ENCODE results near the gene ZCCHC4. TPM values are rescaled to one million over a fixed set of nuclear protein-coding genes. Genes with fewer than 3 reads are reported as not detected.

The ZCCHC4 gene
- polyA plus RNA-seq, 1 donor (not counting 4 experiments of a cell fraction or from before 2014, with no cell fraction given): 10.8 TPM

- DNase-seq (ENCODE audit: low read depth, low spot score) (no peak), FAIRE-seq (no peak)
- H3K4me1 ChIP-seq (ENCODE audit: control insufficient read depth, extremely low read depth, insufficient read depth, low read length): no peaks in the 10 kb centered on the region
- no peaks in the 10 kb centered on the region for H3K36me3 ChIP-seq (ENCODE audit: control insufficient read depth in 2 of 2, extremely low read depth in 1 of 2, insufficient read depth in 2 of 2, low read length in 2 of 2)
- H3K9ac ChIP-seq (ENCODE audit: control insufficient read depth, extremely low read depth, insufficient read depth, low read length): no peak overlapping the region
- no peak for TF ChIP-seq EZH2 (IDR thresholded peaks at IDR 0.05; ENCODE audit: low read length)
- TF ChIP-seq CTCF (optimal IDR thresholded peaks at IDR 0.05 in 1 of 3, IDR thresholded peaks at IDR 0.05 in 1 of 3, conservative IDR thresholded peaks at IDR 0.05 in 1 of 3; ENCODE audit: extremely low read depth in 1 of 3, insufficient read depth in 2 of 3, low read length in 3 of 3): no peak
- H3K4me3 ChIP-seq (ENCODE audit: control insufficient read depth in 2 of 3, extremely low read depth in 1 of 3, insufficient read depth in 2 of 3, low read depth in 1 of 3, low read length in 3 of 3): no peak overlapping the region
- no peaks in the 10 kb centered on the region for H3K9me3 ChIP-seq (ENCODE audit: control insufficient read depth, low read depth, low read length)
- no peaks in the 10 kb centered on the region for H3K9me1 ChIP-seq (ENCODE audit: control insufficient read depth, extremely low read depth, insufficient read depth, low read length)
- no peak overlapping the region for H3K4me2 ChIP-seq (ENCODE audit: control insufficient read depth, extremely low read depth, insufficient read depth, low read depth, low read length)
- dilution Hi-C loops (cut with MboI; ENCODE audit: extremely low pct_ligation_motif_present, low sequenced_read_pairs): no loop called here
- H2AFZ ChIP-seq (ENCODE audit: control insufficient read depth, low read length): no peak overlapping the region
- H4K20me1 ChIP-seq (ENCODE audit: control insufficient read depth, extremely low read depth, insufficient read depth, low read length): no peaks in the 10 kb centered on the region
- no peak overlapping the region for H3K27ac ChIP-seq (ENCODE audit: control insufficient read depth, insufficient read depth, low read length)
- no peaks in the 10 kb centered on the region for H3K27me3 ChIP-seq (ENCODE audit: control insufficient read depth, extremely low read depth, insufficient read depth, low read length)
- no peaks in the 10 kb centered on the region for H3K79me2 ChIP-seq (ENCODE audit: control insufficient read depth, insufficient read depth, low read length)
Measured at GRCh38 chr4:25306518-25307057, 6.0 kb upstream of the ZCCHC4 start.

- DNase-seq (ENCODE audit: low read depth, low spot score): no peak
- no peaks in the 10 kb centered on the region for H3K27me3 ChIP-seq (ENCODE audit: control insufficient read depth, extremely low read depth, insufficient read depth, low read length)
- H2AFZ ChIP-seq (ENCODE audit: control insufficient read depth, low read length): no peak overlapping the region
- TF ChIP-seq CTCF (optimal IDR thresholded peaks at IDR 0.05 in 1 of 3, IDR thresholded peaks at IDR 0.05 in 1 of 3, conservative IDR thresholded peaks at IDR 0.05 in 1 of 3; ENCODE audit: extremely low read depth in 1 of 3, insufficient read depth in 2 of 3, low read length in 3 of 3) (no peak), EZH2 (IDR thresholded peaks at IDR 0.05; ENCODE audit: low read length) (no peak)
- no peaks in the 10 kb centered on the region for H4K20me1 ChIP-seq (ENCODE audit: control insufficient read depth, extremely low read depth, insufficient read depth, low read length)
- H3K4me1 ChIP-seq (ENCODE audit: control insufficient read depth, extremely low read depth, insufficient read depth, low read length): peaks cover 3% of the 10 kb centered on the region
- H3K4me2 ChIP-seq (ENCODE audit: control insufficient read depth, extremely low read depth, insufficient read depth, low read depth, low read length): no peak overlapping the region
- no peaks in the 10 kb centered on the region for H3K9me3 ChIP-seq (ENCODE audit: control insufficient read depth, low read depth, low read length)
- no peak for FAIRE-seq
- H3K9ac ChIP-seq (ENCODE audit: control insufficient read depth, extremely low read depth, insufficient read depth, low read length): no peak overlapping the region
- no peak overlapping the region for H3K27ac ChIP-seq (ENCODE audit: control insufficient read depth, insufficient read depth, low read length)
- H3K79me2 ChIP-seq (ENCODE audit: control insufficient read depth, insufficient read depth, low read length): no peaks in the 10 kb centered on the region
- no peak overlapping the region for H3K4me3 ChIP-seq (ENCODE audit: control insufficient read depth in 2 of 3, extremely low read depth in 1 of 3, insufficient read depth in 2 of 3, low read depth in 1 of 3, low read length in 3 of 3)
- no peaks in the 10 kb centered on the region for H3K9me1 ChIP-seq (ENCODE audit: control insufficient read depth, extremely low read depth, insufficient read depth, low read length)
- no peaks in the 10 kb centered on the region for H3K36me3 ChIP-seq (ENCODE audit: control insufficient read depth in 2 of 2, extremely low read depth in 1 of 2, insufficient read depth in 2 of 2, low read length in 2 of 2)
- dilution Hi-C loops (cut with MboI; ENCODE audit: extremely low pct_ligation_motif_present, low sequenced_read_pairs): no loop called here
Measured at GRCh38 chr4:25307596-25307995, 5.0 kb upstream of the ZCCHC4 start.

Data from keratinocyte (primary cell).